Peyer's patch (tissue), 4 donors: ENCODE data around the gene SPTB.

ENCODE experiments used
- CTCF ChIP-seq, 6 experiments: fragments of 450-650 bp in 4 of 6; fragments of 200-600 bp in 2 of 6; sonication (generic) in 1 of 6; IDR thresholded peaks; one replicate each; pipeline ENCODE4 v1.5.1; 2017 to 2019; ENCODE audit warnings: antibody characterized with exemption in 6 of 6, mild to moderate bottlenecking in 3 of 6, moderate library complexity in 1 of 6
- POLR2A ChIP-seq, 2 donors: fragments of 450-650 bp; IDR thresholded peaks; one replicate each; pipeline ENCODE4 v1.5.1; 2017; ENCODE audit warnings: antibody characterized with exemption in 2 of 2, mild to moderate bottlenecking in 2 of 2, moderate library complexity in 2 of 2

GRCh38 chr14:64910847-64911495 lies 31.3 kb upstream of the SPTB start:
- peak in 5 of 6 experiments; percentile 13 to 48 (median 43) for TF ChIP-seq CTCF (IDR thresholded peaks at IDR 0.05)
- no peak for TF ChIP-seq POLR2A (IDR thresholded peaks at IDR 0.05)
